ENCODE results near the gene DZIP3.
"Not testable (repeated sequence)": the region's sequence is repeated elsewhere in the genome, so short reads cannot be mapped to it uniquely, and the experiment has no call there.

Gene DZIP3

GRCh38 chr3:108598375-108598774, 8.9 kb downstream of the DZIP3 start:
- DNase-seq (ENCODE audit: low read depth in 1 of 2, low spot score in 1 of 2): no peak

- no peak for DNase-seq (ENCODE audit: low read depth in 1 of 2, low spot score in 1 of 2)
Measured at GRCh38 chr3:108599677-108600409, 10.3 kb downstream of the DZIP3 start.

- no peak for DNase-seq (ENCODE audit: low read depth in 1 of 2, low spot score in 1 of 2)
Measured at GRCh38 chr3:108602249-108602934, 12.9 kb downstream of the DZIP3 start.

GRCh38 chr3:108602935-108603294, 13.4 kb downstream of the DZIP3 start:
- no peak for DNase-seq (ENCODE audit: low read depth in 1 of 2, low spot score in 1 of 2)

- no peak for DNase-seq (ENCODE audit: low read depth in 1 of 2, low spot score in 1 of 2)
Measured at GRCh38 chr3:108603691-108604090, 14.2 kb downstream of the DZIP3 start.

GRCh38 chr3:108605028-108605427, 15.5 kb downstream of the DZIP3 start:
- DNase-seq (ENCODE audit: low read depth in 1 of 2, low spot score in 1 of 2): no peak

- DNase-seq (ENCODE audit: low read depth in 1 of 2, low spot score in 1 of 2): no peak
Measured at GRCh38 chr3:108605491-108605890, 16.0 kb downstream of the DZIP3 start.

GRCh38 chr3:108608750-108609149, 19.2 kb downstream of the DZIP3 start:
- no peak for DNase-seq (ENCODE audit: low read depth in 1 of 2, low spot score in 1 of 2)

- DNase-seq (ENCODE audit: low read depth in 1 of 2, low spot score in 1 of 2): no peak
Measured at GRCh38 chr3:108610651-108611050, 21.1 kb downstream of the DZIP3 start.

- not testable (repeated sequence) for DNase-seq (ENCODE audit: low read depth in 1 of 2, low spot score in 1 of 2)
Measured at GRCh38 chr3:108616090-108616489, 26.6 kb downstream of the DZIP3 start.

GRCh38 chr3:108620250-108620649, 30.7 kb downstream of the DZIP3 start:
- no peak for DNase-seq (ENCODE audit: low read depth in 1 of 2, low spot score in 1 of 2)

- DNase-seq (ENCODE audit: low read depth in 1 of 2, low spot score in 1 of 2): no peak
Measured at GRCh38 chr3:108623504-108623903, 34.0 kb downstream of the DZIP3 start.

- DNase-seq (ENCODE audit: low read depth in 1 of 2, low spot score in 1 of 2): no peak
Measured at GRCh38 chr3:108629974-108630373, 40.5 kb downstream of the DZIP3 start.

- no peak for DNase-seq (ENCODE audit: low read depth in 1 of 2, low spot score in 1 of 2)
Measured at GRCh38 chr3:108642526-108642925, 53.0 kb downstream of the DZIP3 start.

GRCh38 chr3:108645364-108645763, 55.8 kb downstream of the DZIP3 start:
- DNase-seq (ENCODE audit: low read depth in 1 of 2, low spot score in 1 of 2): no peak

- not testable (repeated sequence) for DNase-seq (ENCODE audit: low read depth in 1 of 2, low spot score in 1 of 2)
Measured at GRCh38 chr3:108655664-108656063, 66.1 kb downstream of the DZIP3 start.

GRCh38 chr3:108661699-108662098, 72.2 kb downstream of the DZIP3 start:
- DNase-seq (ENCODE audit: low read depth in 1 of 2, low spot score in 1 of 2): no peak

GRCh38 chr3:108662142-108662738, 72.7 kb downstream of the DZIP3 start:
- no peak for DNase-seq (ENCODE audit: low read depth in 1 of 2, low spot score in 1 of 2)

- no peak for DNase-seq (ENCODE audit: low read depth in 1 of 2, low spot score in 1 of 2)
Measured at GRCh38 chr3:108664266-108664665, 74.7 kb downstream of the DZIP3 start.

GRCh38 chr3:108667312-108667711, 77.8 kb downstream of the DZIP3 start:
- no peak for DNase-seq (ENCODE audit: low read depth in 1 of 2, low spot score in 1 of 2)

- DNase-seq (ENCODE audit: low read depth in 1 of 2, low spot score in 1 of 2): no peak
Measured at GRCh38 chr3:108669208-108669607, 79.7 kb downstream of the DZIP3 start.

- no peak for DNase-seq (ENCODE audit: low read depth in 1 of 2, low spot score in 1 of 2)
Measured at GRCh38 chr3:108672701-108673100, 83.2 kb downstream of the DZIP3 start.

All from stimulated activated CD4-positive, alpha-beta T cell treated with anti-CD3 and anti-CD28 coated beads, Interleukin-15, amount 100 ng/mL, for 1 hour (primary cell).